PC-9 (cell line): ENCODE results near the gene TFAP2D. TPM values are rescaled to one million over a fixed set of nuclear protein-coding genes. Genes with fewer than 3 reads are reported as not detected.

Source experiments
- BruUV-seq: library from RNA; stranded (reverse); fragments of 400-500 nt; replicated peaks from 2 replicates; lab custom pipeline; 2021; lab: Mats Ljungman, UMichigan
- CTCF ChIA-PET: fragments of 300-600 bp; sonication (Branson Sonifier 250); formaldehyde crosslinking; loops from one replicate; lab custom pipeline; 2022; ENCODE audit warnings: antibody characterized with exemption; lab: Charles Lee
- POLR2A ChIA-PET: fragments of 300-600 bp; sonication (Branson Sonifier 250); formaldehyde crosslinking; loops from one replicate; lab custom pipeline; 2022; ENCODE audit warnings: antibody characterized with exemption; ENCODE audit not compliant: unreplicated experiment; lab: Charles Lee
- DNase-seq, 2 experiments: peaks; one replicate each; pipeline versions ENCODE4 v3.0.0 to v3.0.0-alpha.2; 2015 to 2022; ENCODE audit warnings: mixed read lengths in 1 of 2
- H2AFZ ChIP-seq: fragments of 200-600 bp; sonication (generic); 2 replicates; pipeline ENCODE4 v1.8.1; 2017; ENCODE audit warnings: antibody characterized with exemption
- H3F3A ChIP-seq: fragments of 200-600 bp; sonication (generic); 2 replicates; pipeline ENCODE4 v1.8.1; 2017; ENCODE audit warnings: antibody characterized with exemption, mild to moderate bottlenecking, low read depth; ENCODE audit not compliant: insufficient read depth
- H3K27ac ChIP-seq: fragments of 200-600 bp; sonication (generic); 2 replicates; pipeline ENCODE4 v1.6.1; 2016; ENCODE audit warnings: mixed run types
- H3K27me3 ChIP-seq: fragments of 200-600 bp; sonication (generic); 2 replicates; pipeline ENCODE4 v1.6.1; 2016; ENCODE audit warnings: low read depth, mixed run types; ENCODE audit not compliant: insufficient read depth
- H3K36me3 ChIP-seq: fragments of 200-600 bp; sonication (generic); 2 replicates; pipeline ENCODE4 v1.6.1; 2016; ENCODE audit warnings: low read depth, mixed run types
- H3K4me1 ChIP-seq: fragments of 200-600 bp; sonication (generic); replicated peaks from 2 replicates; pipeline ENCODE4 v1.6.1; 2016; ENCODE audit warnings: mixed run types; ENCODE audit not compliant: insufficient read depth
- H3K4me2 ChIP-seq: fragments of 200-600 bp; sonication (generic); 2 replicates; pipeline ENCODE4 v1.6.1; 2017; ENCODE audit warnings: mixed run types
- H3K4me3 ChIP-seq: fragments of 200-600 bp; sonication (generic); 2 replicates; pipeline ENCODE4 v1.6.1; 2016; ENCODE audit warnings: mixed run types
- H3K79me2 ChIP-seq: fragments of 200-600 bp; sonication (generic); 2 replicates; pipeline ENCODE4 v1.6.1; 2017; ENCODE audit warnings: low read depth, mixed run types
- H3K9me2 ChIP-seq: fragments of 200-600 bp; sonication (generic); 2 replicates; pipeline ENCODE4 v1.8.1; 2017; ENCODE audit warnings: mild to moderate bottlenecking; ENCODE audit not compliant: insufficient read depth
- H3K9me3 ChIP-seq: fragments of 200-600 bp; sonication (generic); 2 replicates; pipeline ENCODE4 v1.8.1; 2016; ENCODE audit warnings: low read depth; ENCODE audit not compliant: insufficient read depth
- H4K20me1 ChIP-seq: fragments of 200-600 bp; sonication (generic); 2 replicates; pipeline ENCODE4 v1.8.1; 2017; ENCODE audit not compliant: insufficient read depth
- EZH2 ChIP-seq: fragments of 200-600 bp; sonication (generic); IDR thresholded peaks from 2 replicates; pipeline ENCODE4 v1.8.0; 2017; ENCODE audit warnings: antibody characterized with exemption, low read depth
- intact Hi-C: fragments of 100-400 bp; cut with micrococcal nuclease; formaldehyde crosslinking; loops from one replicate; pipeline ENCODE4 v1.10.0; 2022; ENCODE audit not compliant: unreplicated experiment
- total RNA-seq: library from RNA; stranded (reverse); gene quantifications from 2 replicates; pipeline ENCODE4 v1.2.3, GENCODE V29; 2021
- TF ChIP-seq, protein P1 (sequence below): fragments of 200-600 bp; sonication (generic); conservative IDR thresholded peaks from 2 replicates; pipeline ENCODE4 v1.6.1; 2017; ENCODE audit warnings: mixed run types, antibody characterized with exemption, mild to moderate bottlenecking, moderate library complexity

The TFAP2D gene
- total RNA-seq, 1 experiment from 2014 or later = not detected

DNA sequence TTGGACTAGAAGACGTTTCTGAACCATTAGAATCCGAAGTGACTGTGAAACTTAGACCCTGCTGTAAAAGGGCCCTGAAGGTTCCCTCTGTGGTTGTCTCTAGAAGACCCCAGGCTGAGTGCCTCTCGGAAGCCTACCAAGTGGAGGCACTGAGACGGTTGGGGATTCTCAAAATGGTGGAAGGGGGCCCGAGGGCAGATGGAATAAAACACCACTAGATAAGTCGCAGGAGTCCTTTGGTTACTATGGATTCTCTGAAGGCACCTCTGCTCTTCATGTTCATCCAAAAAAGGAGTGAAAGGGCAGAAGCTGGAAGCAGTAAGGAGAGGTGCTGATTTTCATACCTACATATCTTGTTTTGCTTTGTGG, 4.0 kb upstream of the TFAP2D start:
- Histone ChIP-seq H3K4me3 (no peak overlapping the region), H3K4me1 (no peaks in the 10 kb centered on the region), H3K36me3 (no peaks in the 10 kb centered on the region), H3K9me3 (no peaks in the 10 kb centered on the region), H2AFZ (no peak overlapping the region), H3K9me2 (no peaks in the 10 kb centered on the region), H3K79me2 (no peaks in the 10 kb centered on the region), H3K27ac (no peak overlapping the region), H3F3A (no peaks in the 10 kb centered on the region), H3K4me2 (no peak overlapping the region), H3K27me3 (peaks cover 15% of the 10 kb centered on the region; the same call in 1 of the 2 replicates), H4K20me1 (no peaks in the 10 kb centered on the region)
- BruUV-seq = no TSS peak
- POLR2A ChIA-PET = no interaction called here
- no peak for TF ChIP-seq EZH2
- TF ChIP-seq, protein P1, sequence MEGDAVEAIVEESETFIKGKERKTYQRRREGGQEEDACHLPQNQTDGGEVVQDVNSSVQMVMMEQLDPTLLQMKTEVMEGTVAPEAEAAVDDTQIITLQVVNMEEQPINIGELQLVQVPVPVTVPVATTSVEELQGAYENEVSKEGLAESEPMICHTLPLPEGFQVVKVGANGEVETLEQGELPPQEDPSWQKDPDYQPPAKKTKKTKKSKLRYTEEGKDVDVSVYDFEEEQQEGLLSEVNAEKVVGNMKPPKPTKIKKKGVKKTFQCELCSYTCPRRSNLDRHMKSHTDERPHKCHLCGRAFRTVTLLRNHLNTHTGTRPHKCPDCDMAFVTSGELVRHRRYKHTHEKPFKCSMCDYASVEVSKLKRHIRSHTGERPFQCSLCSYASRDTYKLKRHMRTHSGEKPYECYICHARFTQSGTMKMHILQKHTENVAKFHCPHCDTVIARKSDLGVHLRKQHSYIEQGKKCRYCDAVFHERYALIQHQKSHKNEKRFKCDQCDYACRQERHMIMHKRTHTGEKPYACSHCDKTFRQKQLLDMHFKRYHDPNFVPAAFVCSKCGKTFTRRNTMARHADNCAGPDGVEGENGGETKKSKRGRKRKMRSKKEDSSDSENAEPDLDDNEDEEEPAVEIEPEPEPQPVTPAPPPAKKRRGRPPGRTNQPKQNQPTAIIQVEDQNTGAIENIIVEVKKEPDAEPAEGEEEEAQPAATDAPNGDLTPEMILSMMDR = no peak
- intact Hi-C loops = no loop called here
- DNase-seq = no peak
- CTCF ChIA-PET = no interaction called here

- TF ChIP-seq, protein P1 = no peak
- TF ChIP-seq EZH2 = no peak
- no peaks in the 10 kb centered on the region for H3K79me2 ChIP-seq
- DNase-seq = no peak
- H3K9me3 ChIP-seq = no peaks in the 10 kb centered on the region
- peaks cover 39% of the 10 kb centered on the region for H3K27me3 ChIP-seq
- no peaks in the 10 kb centered on the region for H4K20me1 ChIP-seq
- no TSS peak for BruUV-seq
- H3K36me3 ChIP-seq = no peaks in the 10 kb centered on the region
- no peaks in the 10 kb centered on the region for H3K9me2 ChIP-seq
- no peaks in the 10 kb centered on the region for H3K4me1 ChIP-seq
- intact Hi-C loops = no loop called here
- H3K27ac ChIP-seq = no peak overlapping the region
- H3F3A ChIP-seq = no peaks in the 10 kb centered on the region
- CTCF ChIA-PET = no interaction called here
- no peak overlapping the region for H3K4me2 ChIP-seq
- POLR2A ChIA-PET = no interaction called here
- H3K4me3 ChIP-seq = no peak overlapping the region
- no peak overlapping the region for H2AFZ ChIP-seq
These were observed 1.6 kb upstream of the TFAP2D start for GRCh38 chr6:50711686-50712085.

DNA sequence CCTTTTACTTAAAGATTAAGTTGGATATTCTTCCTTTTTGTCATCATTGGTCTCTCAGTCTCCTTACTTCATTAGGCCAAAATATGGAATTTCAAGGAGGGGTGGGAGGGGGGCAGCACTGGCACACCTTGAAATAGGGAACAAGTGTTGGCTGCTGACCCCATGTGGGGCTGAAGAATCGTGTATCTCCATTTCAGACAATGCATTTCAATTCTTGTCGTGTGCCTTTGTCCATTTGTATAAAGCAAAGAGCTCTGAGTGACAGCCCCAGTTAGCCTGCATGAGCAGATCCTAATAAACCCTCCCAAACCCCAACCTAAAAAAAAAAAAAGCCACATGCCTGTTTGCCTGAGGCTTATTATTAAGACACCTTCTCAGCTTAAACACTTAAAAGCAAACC, 1.0 kb upstream of the TFAP2D start:
- CTCF ChIA-PET = no interaction called here
- TF ChIP-seq, protein P1 = no peak
- TF ChIP-seq EZH2 = no peak
- Histone ChIP-seq H3F3A (no peaks in the 10 kb centered on the region), H3K27ac (no peak overlapping the region), H3K4me1 (no peaks in the 10 kb centered on the region), H2AFZ (no peak overlapping the region), H3K27me3 (peaks cover 44% of the 10 kb centered on the region), H3K36me3 (no peaks in the 10 kb centered on the region), H3K79me2 (no peaks in the 10 kb centered on the region), H3K9me3 (no peaks in the 10 kb centered on the region), H3K4me3 (no peak overlapping the region), H4K20me1 (no peaks in the 10 kb centered on the region), H3K4me2 (no peak overlapping the region), H3K9me2 (no peaks in the 10 kb centered on the region)
- intact Hi-C loops = no loop called here
- no peak for DNase-seq
- POLR2A ChIA-PET = no interaction called here
- BruUV-seq = no TSS peak
